H9 (cell line): ENCODE measurements around the gene CHRNB4. TPM values are rescaled to one million over a fixed set of nuclear protein-coding genes. Genes with fewer than 3 reads are reported as not detected.

ENCODE experiments used
- DNase-seq: peaks from one replicate; pipeline ENCODE4 v3.0.0-alpha.2; 2017
- H2AFZ ChIP-seq: one replicate; pipeline ENCODE4 v1.6.1; 2013; ENCODE audit warnings: mild to moderate bottlenecking, low read length, control low read depth, moderate library complexity
- H2AK5ac ChIP-seq: 2 replicates; pipeline ENCODE4 v1.6.1; 2013; ENCODE audit warnings: low read length, control low read depth, mixed read lengths; ENCODE audit not compliant: insufficient read length
- H2BK120ac ChIP-seq: one replicate; pipeline ENCODE4 v1.6.1; 2013; ENCODE audit warnings: low read depth, mild to moderate bottlenecking, low read length, control low read depth, inconsistent platforms; ENCODE audit not compliant: poor library complexity, severe bottlenecking
- H2BK12ac ChIP-seq: 2 replicates; pipeline ENCODE4 v1.6.1; 2013; ENCODE audit warnings: low read length, control low read depth, mixed read lengths, low read depth; ENCODE audit not compliant: insufficient read length
- H2BK15ac ChIP-seq: 2 replicates; pipeline ENCODE4 v1.6.1; 2013; ENCODE audit warnings: low read depth, low read length, control low read depth
- H2BK20ac ChIP-seq: one replicate; pipeline ENCODE4 v1.6.1; 2013; ENCODE audit warnings: low read depth, mild to moderate bottlenecking, low read length, control low read depth, inconsistent platforms; ENCODE audit not compliant: poor library complexity, severe bottlenecking
- H2BK5ac ChIP-seq: 2 replicates; pipeline ENCODE4 v1.6.1; 2013; ENCODE audit warnings: low read length, control low read depth, mixed read lengths; ENCODE audit not compliant: insufficient read length
- H3K14ac ChIP-seq: 2 replicates; pipeline ENCODE4 v1.6.1; 2013; ENCODE audit warnings: low read length, control low read depth; ENCODE audit not compliant: insufficient read depth
- H3K18ac ChIP-seq: 2 replicates; pipeline ENCODE4 v1.6.1; 2013; ENCODE audit warnings: low read depth, mild to moderate bottlenecking, mixed read lengths, low read length, control low read depth; ENCODE audit not compliant: insufficient read length
- H3K23ac ChIP-seq: 2 replicates; pipeline ENCODE4 v1.6.1; 2013; ENCODE audit warnings: low read length, control low read depth, mixed read lengths, low read depth; ENCODE audit not compliant: insufficient read length
- H3K23me2 ChIP-seq: 2 replicates; pipeline ENCODE4 v1.6.1; 2013; ENCODE audit warnings: low read depth, mild to moderate bottlenecking, mixed read lengths, low read length, control low read depth; ENCODE audit not compliant: insufficient read length, poor library complexity, severe bottlenecking
- H3K27ac ChIP-seq: 2 replicates; pipeline ENCODE4 v1.5.1; 2013; ENCODE audit warnings: low read length, control low read depth, mixed read lengths, low read depth; ENCODE audit not compliant: insufficient read length
- H3K27me3 ChIP-seq: 2 replicates; pipeline ENCODE4 v1.6.1; 2013; ENCODE audit warnings: low read length, control low read depth, inconsistent platforms; ENCODE audit not compliant: insufficient read depth
- H3K4ac ChIP-seq: 2 replicates; pipeline ENCODE4 v1.6.1; 2013; ENCODE audit warnings: low read depth, mild to moderate bottlenecking, control low read depth, inconsistent platforms, low read length, moderate library complexity
- H3K4me1 ChIP-seq: 2 replicates; pipeline ENCODE4 v1.6.1; 2013; ENCODE audit warnings: low read length, control low read depth, inconsistent platforms; ENCODE audit not compliant: insufficient read depth
- H3K4me2 ChIP-seq: 2 replicates; pipeline ENCODE4 v1.6.1; 2013; ENCODE audit warnings: low read length, control low read depth, mixed read lengths; ENCODE audit not compliant: insufficient read length, insufficient read depth
- H3K56ac ChIP-seq: 2 replicates; pipeline ENCODE4 v1.6.1; 2013; ENCODE audit warnings: low read depth, mild to moderate bottlenecking, mixed read lengths, low read length, control low read depth; ENCODE audit not compliant: insufficient read length
- H3K79me1 ChIP-seq: 2 replicates; pipeline ENCODE4 v1.6.1; 2013; ENCODE audit warnings: low read depth, mild to moderate bottlenecking, moderate library complexity, low read length, control low read depth, inconsistent platforms; ENCODE audit not compliant: insufficient read depth, poor library complexity, severe bottlenecking
- H3K79me2 ChIP-seq: 2 replicates; pipeline ENCODE4 v1.6.1; 2013; ENCODE audit warnings: low read length, control low read depth, inconsistent platforms; ENCODE audit not compliant: insufficient read depth
- H3K9ac ChIP-seq: 2 replicates; pipeline ENCODE4 v1.6.1; 2013; ENCODE audit warnings: low read length, control low read depth, mixed read lengths; ENCODE audit not compliant: insufficient read length; ENCODE audit errors: extremely low read depth
- H3K9me3 ChIP-seq: one replicate; pipeline ENCODE4 v1.6.1; 2013; ENCODE audit warnings: low read depth, low read length, inconsistent platforms; ENCODE audit not compliant: control insufficient read depth
- H3T11ph ChIP-seq: one replicate; pipeline ENCODE4 v1.6.1; 2013; ENCODE audit warnings: mild to moderate bottlenecking, low read length, control low read depth, inconsistent platforms
- H4K20me1 ChIP-seq: one replicate; pipeline ENCODE4 v1.6.1; 2013; ENCODE audit not compliant: control insufficient read depth, insufficient read length, insufficient read depth
- H4K5ac ChIP-seq: 2 replicates; pipeline ENCODE4 v1.6.1; 2013; ENCODE audit warnings: low read depth, mild to moderate bottlenecking, mixed read lengths, low read length, control low read depth; ENCODE audit not compliant: insufficient read length
- H4K8ac ChIP-seq: replicated peaks from 2 replicates; pipeline ENCODE4 v1.6.1; 2013; ENCODE audit warnings: low read length, control low read depth, mixed read lengths, low read depth; ENCODE audit not compliant: insufficient read length
- H4K91ac ChIP-seq: 2 replicates; pipeline ENCODE4 v1.6.1; 2013; ENCODE audit warnings: low read depth, mild to moderate bottlenecking, moderate library complexity, mixed read lengths, low read length, control low read depth; ENCODE audit not compliant: insufficient read length
- H3K27ac Mint-ChIP-seq, 3 experiments: 2 replicates in 2 of 3; 3 replicates in 1 of 3; pipeline ENCODE4 v1.8.0; 2020 to 2021; ENCODE audit warnings: mixed read lengths in 3 of 3, mild to moderate bottlenecking in 1 of 3, moderate library complexity in 1 of 3
- H3K27me3 Mint-ChIP-seq: 2 replicates; pipeline ENCODE4 v1.8.0; 2021; ENCODE audit warnings: low read depth, mild to moderate bottlenecking, moderate library complexity, mixed read lengths
- H3K36me3 Mint-ChIP-seq, 3 experiments: 2 replicates in 2 of 3; 3 replicates in 1 of 3; pipeline ENCODE4 v1.8.0; 2020 to 2021; ENCODE audit warnings: low read depth in 3 of 3, mixed read lengths in 3 of 3; ENCODE audit not compliant: insufficient read depth in 1 of 3
- H3K4me1 Mint-ChIP-seq, 2 experiments: 2 replicates each; pipeline ENCODE4 v1.8.0; 2020; ENCODE audit warnings: mixed read lengths in 2 of 2
- H3K4me3 Mint-ChIP-seq, 2 experiments: 2 replicates in 1 of 2; 3 replicates in 1 of 2; pipeline ENCODE4 v1.8.0; 2020 to 2021; ENCODE audit warnings: mild to moderate bottlenecking in 2 of 2, mixed read lengths in 2 of 2, moderate library complexity in 1 of 2
- H3K9me3 Mint-ChIP-seq, 2 experiments: 2 replicates in 1 of 2; 3 replicates in 1 of 2; pipeline ENCODE4 v1.8.0; 2020; ENCODE audit warnings: mild to moderate bottlenecking in 2 of 2, mixed read lengths in 2 of 2, moderate library complexity in 1 of 2
- CTCF ChIP-seq: fragments of 200-600 bp; sonication (generic); conservative IDR thresholded peaks from 3 replicates; pipeline ENCODE4 v1.8.0; 2021; ENCODE audit warnings: antibody characterized with exemption, mild to moderate bottlenecking
- WGBS: extraction: QIAGEN DNeasy Blood & Tissue Kit; methylation state at CpG from one replicate; pipeline ENCODE4 v1.1.7; 2013; ENCODE audit warnings: missing lambda C conversion rate, low lambda C conversion rate, mixed read lengths; ENCODE audit not compliant: insufficient read length; ENCODE audit errors: extremely low coverage; 5-methylcytosine and 5-hydroxymethylcytosine counted together
- long read RNA-seq: library from polyadenylated mRNA; unstranded; transcript quantifications from one replicate; pipeline ENCODE4 v2.0.0, GENCODE V29; 2020
- total RNA-seq: library from RNA; stranded (reverse); gene quantifications from 2 replicates; pipeline ENCODE4 v1.2.1, GENCODE V29; 2021

CHRNB4 gene
- 1.9 TPM in 2 replicates for total RNA-seq
- long read RNA-seq, partial matches to known transcripts: 3 of 14 reads
- long read RNA-seq, other reads (novel, unspliced or antisense): 7 of 14 reads

GRCh38 chr15:78641102-78641748 is at the start of gene CHRNB4:
Gene CHRNB4, minus strand, starts transcription at chr15:78641210. Its CDS starts 77 bp downstream, at chr15:78641133.
- Histone ChIP-seq H4K5ac (no peak within 1 kb of the TSS), H3T11ph (no peak within 1 kb of the TSS), H2AFZ (no peak within 1 kb of the TSS), H4K91ac (no peak within 1 kb of the TSS), H3K79me2 (no peaks in the 10 kb centered on the region), H2BK15ac (no peak within 1 kb of the TSS), H3K4ac (no peak within 1 kb of the TSS), H3K4me2 (peak within 1 kb of the TSS; percentile 53), H3K56ac (no peak within 1 kb of the TSS), H4K8ac (no peak within 1 kb of the TSS), H3K27ac (no peak within 1 kb of the TSS), H2AK5ac (no peak within 1 kb of the TSS), H2BK5ac (no peak within 1 kb of the TSS), H3K9ac (no peak within 1 kb of the TSS), H3K9me3 (no peaks in the 10 kb centered on the region), H3K79me1 (no peaks in the 10 kb centered on the region), H3K14ac (peak within 1 kb of the TSS; percentile 79), H3K18ac (peak within 1 kb of the TSS; percentile 71), H2BK20ac (no peak within 1 kb of the TSS), H2BK120ac (no peak within 1 kb of the TSS), H4K20me1 (no peaks in the 10 kb centered on the region), H3K23me2 (peaks cover 4% of the 10 kb centered on the region), H2BK12ac (no peak within 1 kb of the TSS), H3K23ac (no peak within 1 kb of the TSS), H3K27me3 (no peaks in the 10 kb centered on the region; the same call in 1 of the 2 replicates), H3K4me1 (no peaks in the 10 kb centered on the region)
- WGBS: no CpG with 5 or more reads among the region's 47 CpGs
- peak; percentile 90 for DNase-seq
- Mint-ChIP-seq H3K36me3 (no peaks in the 10 kb centered on the region; a peak in 1 of 7 replicates), H3K27me3 (peaks cover 28% of the 10 kb centered on the region), H3K27ac (peak within 1 kb of the TSS; percentile 89 to 94 (median 91); a peak in 6 of 7 replicates), H3K4me3 (peak within 1 kb of the TSS; percentile 72 to 88), H3K4me1 (peaks cover 13 to 24% of the 10 kb centered on the region in 2 experiments), H3K9me3 (no peaks in the 10 kb centered on the region; a peak in 1 of 5 replicates)
- peak; percentile 48; the same call in 2 of the 3 replicates for TF ChIP-seq CTCF
